ENCODE results near the gene ARHGAP10.

The ARHGAP10 gene

GRCh38 chr4:147769386-147769785 is 37.5 kb downstream of the ARHGAP10 start:
- DNase-seq = no peak

- no peak for DNase-seq
Observed at GRCh38 chr4:147770831-147771230, 38.9 kb downstream of the ARHGAP10 start.

DNA sequence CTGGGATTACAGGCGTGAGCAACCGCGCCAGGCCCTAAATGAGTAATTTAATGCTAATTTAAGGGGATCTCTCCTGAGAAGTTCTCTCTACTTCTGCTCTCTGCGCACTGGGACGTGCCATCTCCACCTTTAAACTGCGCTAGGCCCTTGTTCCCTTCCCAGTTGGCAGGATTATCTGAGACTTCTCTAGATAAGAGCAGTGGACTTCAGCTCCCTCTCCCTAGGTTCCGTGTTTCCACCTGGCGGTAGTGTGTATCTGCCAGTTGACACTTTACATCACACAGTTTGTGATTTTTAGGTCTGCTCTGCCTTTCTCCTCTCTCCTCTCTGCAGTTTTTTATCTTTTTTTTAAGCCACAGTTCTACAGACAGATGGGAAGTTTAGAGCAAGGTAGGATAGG is 40.2 kb downstream of the ARHGAP10 start:
- DNase-seq = no peak

DNA sequence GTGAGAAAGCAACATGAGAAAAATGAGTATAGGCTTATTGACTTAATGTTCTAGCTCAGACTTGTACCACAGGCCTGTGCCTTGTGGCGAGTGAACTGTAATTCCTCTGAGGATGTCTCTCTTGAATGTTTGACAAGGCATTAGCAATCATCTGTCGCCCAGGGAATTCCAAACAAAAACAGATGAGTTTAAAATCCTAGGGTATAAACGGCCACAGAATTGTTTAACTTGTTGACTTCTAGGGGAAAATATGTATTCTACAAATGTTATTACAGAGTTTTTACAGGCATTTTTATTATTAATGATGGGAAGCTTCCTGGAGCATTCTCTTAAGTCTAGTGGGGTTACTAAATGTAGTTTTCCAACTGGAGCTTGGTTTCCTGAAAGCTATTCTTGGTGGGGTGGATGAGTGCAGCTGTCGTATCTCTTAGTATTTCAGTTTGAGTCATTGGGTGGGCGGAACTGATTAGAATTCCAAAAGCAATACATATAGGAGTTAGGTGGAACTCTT is 40.6 kb downstream of the ARHGAP10 start:
- DNase-seq = no peak

- DNase-seq = no peak
Observed at GRCh38 chr4:147773261-147774184, 41.6 kb downstream of the ARHGAP10 start.

DNA sequence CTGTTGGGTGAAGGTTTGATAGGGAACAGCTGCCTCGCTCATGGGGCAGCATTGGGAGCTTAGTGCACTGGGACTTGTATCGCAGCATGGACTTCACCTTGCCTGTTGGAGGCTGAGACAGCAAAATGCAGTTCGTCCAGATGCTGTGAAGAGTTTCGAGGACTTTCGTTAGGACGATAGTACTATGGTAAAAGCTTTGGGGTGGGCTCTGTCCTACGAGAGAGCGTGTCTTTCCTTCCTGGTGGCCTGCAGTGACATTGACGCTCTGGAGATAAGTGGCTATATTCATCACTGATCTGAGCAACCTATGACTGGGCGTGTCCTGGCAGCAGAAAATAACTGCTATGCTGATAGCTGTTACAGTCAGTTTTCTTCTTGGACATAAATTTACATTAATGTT is 44.8 kb downstream of the ARHGAP10 start:
- DNase-seq = no peak

DNA sequence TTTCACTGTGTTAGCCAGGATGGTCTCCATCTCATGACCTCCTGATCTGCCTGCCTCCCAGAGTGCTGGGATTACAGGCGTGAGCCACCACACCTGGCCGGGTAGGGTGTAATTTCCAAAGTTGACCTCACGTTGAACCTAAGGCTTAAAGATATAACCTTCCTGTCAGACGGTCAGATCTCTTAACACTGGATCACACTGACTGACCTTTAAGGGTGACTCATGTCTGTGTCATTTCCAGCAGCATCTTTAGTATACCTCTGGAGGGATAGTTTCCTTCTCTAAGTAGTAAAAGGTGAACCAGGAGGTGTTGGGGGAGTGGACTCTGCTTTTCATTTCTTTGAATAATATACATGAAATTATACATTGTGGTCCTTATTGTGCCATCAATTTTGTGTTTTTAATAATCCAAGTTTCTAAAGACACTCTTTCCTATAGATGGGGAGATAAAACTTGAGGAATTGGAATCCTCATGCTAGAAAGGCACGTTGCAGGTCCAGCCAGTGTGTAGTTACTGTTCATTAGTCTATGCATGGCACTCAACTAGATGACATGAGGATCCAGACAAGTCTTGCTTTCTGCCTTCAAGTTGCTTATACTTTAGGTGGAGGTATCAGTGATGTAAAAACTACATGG is 45.7 kb downstream of the ARHGAP10 start:
- no peak for DNase-seq

GRCh38 chr4:147778942-147779341 is 47.1 kb downstream of the ARHGAP10 start:
- DNase-seq = no peak

GRCh38 chr4:147779451-147779850 is 47.6 kb downstream of the ARHGAP10 start:
- DNase-seq = no peak

DNA sequence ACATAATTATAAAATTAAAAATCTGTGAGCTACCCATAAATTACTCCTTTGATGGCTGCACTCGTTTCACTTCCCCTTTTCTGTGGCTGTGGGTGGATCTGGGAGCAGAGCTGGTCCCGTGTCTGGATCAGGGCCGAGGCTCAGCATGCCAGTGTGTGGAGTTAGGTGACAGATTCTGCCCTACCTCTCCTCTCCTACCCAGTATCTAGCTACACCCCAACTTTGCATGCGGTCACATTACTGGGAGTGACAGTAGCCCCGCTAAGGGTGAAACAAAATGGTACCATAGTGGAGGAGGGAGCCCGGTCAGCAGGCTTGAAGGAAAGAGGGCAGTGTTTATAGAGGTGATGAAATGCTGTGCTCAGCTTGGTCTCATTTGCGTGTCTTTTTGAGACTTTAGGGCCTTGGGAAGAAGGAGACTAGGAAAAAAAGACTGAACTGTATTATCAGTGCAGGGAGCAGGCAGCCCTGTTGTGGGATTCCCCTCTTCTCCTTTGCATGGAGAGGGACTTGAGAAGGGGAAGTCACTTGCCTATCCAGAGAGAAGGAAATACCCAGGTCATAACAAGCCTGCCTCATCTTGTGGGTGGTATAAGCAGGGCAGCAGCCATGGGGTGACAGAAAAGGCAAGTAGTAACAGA is 48.4 kb downstream of the ARHGAP10 start:
- DNase-seq = peak; percentile 16

GRCh38 chr4:147782087-147782781 is 50.3 kb downstream of the ARHGAP10 start:
- DNase-seq = no peak

GRCh38 chr4:147785129-147785528 is 53.2 kb downstream of the ARHGAP10 start:
- DNase-seq = no peak

DNA sequence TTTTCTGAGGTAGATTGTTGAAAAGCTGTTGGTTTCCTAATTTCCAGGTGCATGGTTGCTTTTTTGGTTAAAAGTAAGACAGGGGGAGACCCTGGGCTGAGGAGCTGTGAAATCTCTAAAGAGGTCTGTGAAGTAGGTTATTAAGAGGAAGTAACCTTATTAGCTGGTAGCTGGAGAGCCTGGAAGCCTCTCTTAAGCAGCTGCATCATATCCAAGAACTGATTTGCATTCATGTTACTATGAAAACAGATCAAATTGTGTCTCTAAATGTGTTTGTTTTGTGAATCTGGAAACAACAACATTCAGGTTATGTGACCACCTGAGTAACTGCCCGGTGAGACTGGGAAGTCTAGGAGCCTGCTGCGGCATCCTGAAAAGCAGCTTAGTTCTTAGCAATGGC is 54.1 kb downstream of the ARHGAP10 start:
- DNase-seq = no peak

- no peak for DNase-seq
Observed at GRCh38 chr4:147786531-147786930, 54.6 kb downstream of the ARHGAP10 start.

DNA sequence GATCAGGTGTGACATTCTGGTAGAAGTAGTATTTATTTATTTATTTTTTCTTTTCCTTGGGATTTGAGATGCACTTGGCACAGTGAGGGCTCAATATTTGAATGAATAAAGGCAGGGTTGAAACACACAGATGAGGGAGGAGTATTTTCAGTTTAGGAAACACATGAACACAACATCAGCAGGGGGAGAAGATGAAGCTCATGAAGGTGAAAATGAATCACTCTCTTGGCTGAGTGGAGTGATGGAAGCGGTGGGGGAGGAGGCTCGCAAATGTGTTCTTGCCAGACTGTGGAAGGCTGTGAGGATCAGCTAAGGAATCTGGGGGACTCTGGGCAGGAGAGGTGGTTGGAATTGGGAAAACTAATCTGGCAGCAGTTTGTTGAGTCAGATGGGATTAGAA is 55.3 kb downstream of the ARHGAP10 start:
- DNase-seq = no peak

DNA sequence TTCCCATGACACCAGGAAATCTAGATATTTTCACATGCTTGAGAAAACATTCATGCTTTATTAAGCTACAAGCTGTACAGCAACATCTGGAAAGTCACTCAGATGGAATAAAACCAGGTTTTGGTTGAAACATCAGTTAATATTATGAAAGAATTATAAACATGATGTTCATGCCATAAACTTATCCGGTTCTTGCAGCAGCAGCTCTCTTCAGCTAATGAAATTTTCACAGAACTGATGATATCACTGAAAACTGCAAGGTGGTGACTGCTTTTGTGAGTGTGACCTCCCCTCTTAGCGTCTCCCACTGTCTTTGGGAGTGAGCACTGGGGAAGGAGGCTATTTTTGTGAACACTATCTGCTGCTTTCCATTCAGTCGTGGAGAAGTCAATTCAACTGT is 56.9 kb downstream of the ARHGAP10 start:
- no peak for DNase-seq

DNA sequence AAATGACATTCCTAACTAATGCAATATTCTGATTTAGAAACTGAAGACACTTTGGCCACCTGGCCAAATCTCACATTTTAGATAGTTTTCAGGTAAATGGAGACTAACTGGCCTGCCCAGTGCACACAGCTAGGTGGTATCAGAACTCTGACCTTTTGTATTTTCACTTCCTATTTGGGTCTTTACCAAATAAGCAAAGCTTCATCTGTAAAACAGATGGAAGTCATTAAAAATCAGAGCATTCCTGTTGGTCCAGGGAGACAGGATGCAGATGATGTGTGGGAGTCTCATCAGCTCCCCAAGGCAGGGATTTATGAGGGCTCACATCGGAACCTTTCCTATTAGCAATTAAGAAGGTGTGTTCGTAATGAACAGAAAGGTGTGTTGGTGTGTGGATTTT is 57.7 kb downstream of the ARHGAP10 start:
- DNase-seq = no peak

- no peak for DNase-seq
Observed at GRCh38 chr4:147790412-147790811, 58.5 kb downstream of the ARHGAP10 start.

DNA sequence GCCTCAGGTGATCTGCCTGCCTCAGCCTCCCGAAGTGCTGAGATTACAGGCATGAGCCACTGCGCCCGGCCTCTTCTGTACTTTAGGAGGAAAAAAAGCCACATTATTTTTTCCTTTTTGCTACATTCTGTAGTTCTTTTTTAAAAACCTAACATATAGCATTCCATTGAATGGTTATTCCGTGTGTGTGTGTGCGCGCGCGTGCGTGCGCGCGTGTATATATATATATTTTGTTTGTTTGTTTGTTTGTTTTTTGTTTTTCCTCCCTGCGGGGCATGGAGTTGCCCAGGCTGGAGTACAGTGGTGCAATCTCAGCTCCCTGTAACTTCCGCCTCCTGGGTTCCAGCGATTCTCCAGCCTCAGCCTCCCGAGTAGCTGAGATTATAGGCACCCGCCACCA is 59.5 kb downstream of the ARHGAP10 start:
- no peak for DNase-seq

DNA sequence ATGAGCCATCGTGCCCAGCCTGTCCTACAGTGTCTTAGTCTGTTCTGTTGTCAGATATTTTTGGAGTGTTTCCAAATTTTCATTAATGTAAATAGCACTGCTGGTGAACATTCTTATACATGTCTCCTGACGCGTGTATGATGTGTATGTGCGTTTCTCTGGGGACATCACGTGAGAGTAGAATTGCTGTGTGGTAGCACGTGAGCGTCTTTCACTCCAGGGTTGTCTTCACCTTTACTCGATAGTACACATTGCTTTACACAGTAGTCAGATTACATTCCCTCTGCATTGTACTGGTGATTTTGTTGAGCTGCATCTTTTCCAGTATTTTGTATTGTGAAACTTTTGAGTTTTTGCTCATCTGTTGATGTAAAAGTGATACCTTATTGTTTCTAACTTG is 60.0 kb downstream of the ARHGAP10 start:
- no peak for DNase-seq

DNA sequence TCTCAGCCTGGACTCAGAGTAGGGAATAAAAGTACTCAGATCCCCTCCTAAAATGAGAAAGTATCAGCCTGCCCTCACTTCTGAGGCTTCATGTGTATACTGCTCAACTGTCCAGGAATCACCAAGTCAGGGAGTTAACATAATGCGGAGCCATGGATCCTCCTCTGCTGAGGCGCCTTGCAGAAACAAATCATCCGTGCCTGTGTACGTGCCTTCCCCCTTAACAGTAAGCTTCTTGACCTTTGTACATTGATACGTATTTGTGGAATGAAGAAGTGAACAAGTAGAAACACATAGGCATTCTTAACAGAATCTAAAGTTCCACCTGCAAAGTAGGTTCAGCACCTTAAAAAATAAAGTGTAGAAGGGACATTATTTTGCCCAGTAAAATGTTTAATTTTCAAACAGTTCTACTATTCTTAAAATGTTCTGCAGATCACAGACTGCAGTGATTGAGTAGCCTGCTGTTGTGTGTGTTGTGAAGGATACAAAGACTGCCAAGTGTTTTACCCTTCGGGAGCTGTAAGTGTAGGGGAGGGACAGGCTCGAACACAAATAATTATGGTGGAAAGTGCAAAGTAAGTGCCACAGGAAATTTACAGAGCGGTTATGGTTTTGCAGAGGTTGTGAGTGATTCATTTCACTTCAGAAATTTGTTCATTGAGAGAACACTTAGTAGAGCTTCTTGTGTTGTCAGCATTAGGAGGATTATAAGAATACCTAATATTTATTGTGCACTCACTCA is 61.9 kb downstream of the ARHGAP10 start:
- no peak for DNase-seq

DNA sequence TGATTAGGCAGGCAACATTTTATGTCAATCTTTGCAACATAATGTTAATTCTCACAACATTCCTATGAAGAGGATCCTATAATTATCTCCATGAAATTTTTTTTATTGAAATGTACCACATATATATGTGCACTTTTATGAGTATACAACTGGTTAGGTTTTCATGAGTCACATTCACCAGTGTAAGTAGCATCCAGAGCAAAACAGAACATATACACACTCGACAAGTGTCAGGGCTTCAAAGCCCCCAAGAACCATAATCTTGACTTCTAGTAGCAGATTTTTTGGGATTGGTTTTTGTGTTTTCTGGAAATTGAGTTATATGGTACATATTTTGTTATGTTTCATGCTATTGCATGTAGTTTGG is 62.4 kb downstream of the ARHGAP10 start:
- DNase-seq = no peak

Data from CD4-positive, alpha-beta T cell treated with Interferon gamma for 1 hour (primary cell).